DND-41 (cell line): ENCODE results near the gene ARF1.

Experiments used
- ATAC-seq: fragments of 200-7000 bp; cut with Tn5 transposase; 3 replicates; pipeline ENCODE4 v1.9.1; 2021; ENCODE audit warnings: low read depth; ENCODE audit not compliant: insufficient read depth
- DNase-seq: peaks from one replicate; pipeline ENCODE4 v3.0.0-alpha.2; 2020
- H2AFZ ChIP-seq: 2 replicates; pipeline ENCODE4 v1.6.0; 2012; ENCODE audit warnings: low read depth, low read length
- H3K27ac ChIP-seq: 2 replicates; pipeline ENCODE4 v1.5.1; 2012; ENCODE audit warnings: low read length, inconsistent platforms
- H3K27me3 ChIP-seq: fragments of 200-600 bp; sonication (generic); 2 replicates; pipeline ENCODE4 v1.6.0; 2012; ENCODE audit warnings: low read length, mild to moderate bottlenecking, inconsistent platforms; ENCODE audit not compliant: insufficient read depth, poor library complexity
- H3K36me3 ChIP-seq: 2 replicates; pipeline ENCODE4 v1.5.1; 2012; ENCODE audit warnings: low read length, inconsistent platforms; ENCODE audit not compliant: insufficient read depth
- H3K4me1 ChIP-seq: 2 replicates; pipeline ENCODE4 v1.5.1; 2012; ENCODE audit warnings: mild to moderate bottlenecking, low read length; ENCODE audit not compliant: insufficient read depth
- H3K4me2 ChIP-seq: 2 replicates; pipeline ENCODE4 v1.6.0; 2012; ENCODE audit warnings: mild to moderate bottlenecking, moderate library complexity, low read length, inconsistent platforms; ENCODE audit not compliant: insufficient read depth
- H3K4me3 ChIP-seq, 2 experiments: fragments of 200-600 bp in 1 of 2; shearing (Covaris generic) in 1 of 2; 2 replicates each; pipeline ENCODE4 v1.5.1; 2012 to 2016; ENCODE audit warnings: inconsistent platforms in 2 of 2, low read length in 2 of 2, mild to moderate bottlenecking in 2 of 2, low read depth in 1 of 2, moderate library complexity in 1 of 2
- H3K79me2 ChIP-seq: 2 replicates; pipeline ENCODE4 v1.6.0; 2012; ENCODE audit warnings: low read length, inconsistent platforms; ENCODE audit not compliant: insufficient read depth
- H3K9ac ChIP-seq: 2 replicates; pipeline ENCODE4 v1.6.0; 2012; ENCODE audit warnings: low read depth, mild to moderate bottlenecking, inconsistent platforms, low read length, moderate library complexity
- H3K9me3 ChIP-seq: 2 replicates; pipeline ENCODE4 v1.5.1; 2012; ENCODE audit warnings: low read length, moderate library complexity, mild to moderate bottlenecking, inconsistent platforms; ENCODE audit not compliant: insufficient read depth, severe bottlenecking
- H4K20me1 ChIP-seq: 2 replicates; pipeline ENCODE4 v1.6.0; 2012; ENCODE audit warnings: low read length; ENCODE audit not compliant: insufficient read depth
- CTCF ChIP-seq: IDR thresholded peaks from 2 replicates; pipeline ENCODE4 v1.5.1; 2012; ENCODE audit warnings: borderline replicate concordance, low read length, moderate library complexity, mild to moderate bottlenecking; ENCODE audit not compliant: poor library complexity, severe bottlenecking; ENCODE audit errors: extremely low read depth
- EZH2 ChIP-seq: IDR thresholded peaks from 3 replicates; pipeline ENCODE4 v1.6.1; 2012; ENCODE audit warnings: borderline replicate concordance, low read depth, mild to moderate bottlenecking, moderate library complexity, low read length, inconsistent platforms; ENCODE audit not compliant: severe bottlenecking

The ARF1 gene

GRCh38 chr1:228105996-228106799 is 23.7 kb downstream of the ARF1 start:
- H3K36me3 ChIP-seq: peaks cover 31% of the 10 kb centered on the region
- ATAC-seq (no peak), DNase-seq (no peak)
- H2AFZ ChIP-seq: no peak overlapping the region
- no peak overlapping the region for H3K4me3 ChIP-seq
- no peak overlapping the region for H3K9ac ChIP-seq
- TF ChIP-seq CTCF (no peak), EZH2 (no peak)
- no peak overlapping the region for H3K4me2 ChIP-seq
- H3K9me3 ChIP-seq: no peaks in the 10 kb centered on the region
- H3K4me1 ChIP-seq: peaks cover 61% of the 10 kb centered on the region
- H3K79me2 ChIP-seq: peaks cover 57% of the 10 kb centered on the region
- H4K20me1 ChIP-seq: peaks cover 15% of the 10 kb centered on the region
- H3K27ac ChIP-seq: no peak overlapping the region
- H3K27me3 ChIP-seq: no peaks in the 10 kb centered on the region

GRCh38 chr1:228106800-228107054 is 24.2 kb downstream of the ARF1 start:
- Histone ChIP-seq H3K4me3 (no peak overlapping the region), H3K4me2 (no peak overlapping the region), H3K9ac (no peak overlapping the region), H3K27ac (no peak overlapping the region), H3K9me3 (no peaks in the 10 kb centered on the region), H4K20me1 (peaks cover 10% of the 10 kb centered on the region; the same call in 1 of the 2 replicates), H3K79me2 (peaks cover 54% of the 10 kb centered on the region), H3K27me3 (no peaks in the 10 kb centered on the region), H2AFZ (no peak overlapping the region), H3K36me3 (peaks cover 30% of the 10 kb centered on the region), H3K4me1 (peaks cover 56% of the 10 kb centered on the region)
- TF ChIP-seq CTCF: no peak
- no peak for TF ChIP-seq EZH2
- no peak for ATAC-seq
- DNase-seq: no peak

GRCh38 chr1:228107636-228108035 is 25.1 kb downstream of the ARF1 start:
- peaks cover 45% of the 10 kb centered on the region for H3K79me2 ChIP-seq
- peaks cover 48% of the 10 kb centered on the region for H3K4me1 ChIP-seq
- peak overlapping the region; percentile 91 for H3K4me2 ChIP-seq
- peak overlapping the region in 1 of 2 experiments; percentile 84; a peak in 1 of 4 replicates for H3K4me3 ChIP-seq
- no peaks in the 10 kb centered on the region for H3K9me3 ChIP-seq
- H3K27me3 ChIP-seq: no peaks in the 10 kb centered on the region
- no peak overlapping the region for H2AFZ ChIP-seq
- peak overlapping the region; percentile 75; the same call in 1 of the 2 replicates for H3K9ac ChIP-seq
- H3K27ac ChIP-seq: no peak overlapping the region
- H4K20me1 ChIP-seq: peaks cover 4% of the 10 kb centered on the region; the same call in 1 of the 2 replicates
- H3K36me3 ChIP-seq: peaks cover 30% of the 10 kb centered on the region
- DNase-seq: no peak
- no peak for ATAC-seq
- no peak for TF ChIP-seq EZH2
- TF ChIP-seq CTCF: no peak
